ENCODE results near the gene LMF1. TPM values are rescaled to one million over a fixed set of nuclear protein-coding genes. Genes with fewer than 3 reads are reported as not detected.

The LMF1 gene
- total RNA-seq, 2 donors from 2014 or later: 11.9 to 12.0 TPM

DNA sequence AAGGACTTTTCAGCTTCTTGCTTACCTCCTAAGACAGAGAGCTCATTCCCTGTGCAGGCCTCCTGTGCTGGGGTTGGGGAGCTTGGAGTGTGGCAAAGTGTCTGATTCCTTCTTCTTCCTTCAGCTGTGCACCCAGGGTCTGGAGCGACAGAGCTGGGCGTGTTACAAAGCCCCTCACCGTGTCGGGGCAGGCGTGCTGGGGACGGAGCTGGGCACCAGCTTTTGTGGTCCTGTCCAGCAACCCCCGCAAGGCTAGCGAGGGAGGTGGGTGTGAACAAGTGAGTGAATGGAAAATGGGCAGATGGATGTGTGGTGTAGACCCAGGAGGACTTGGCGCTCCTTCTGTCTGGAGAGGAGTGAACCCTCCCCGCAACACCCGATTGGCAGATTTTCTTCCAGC, 34.5 kb upstream of the LMF1 start:
- DNase-seq: no peak
- no peak for ATAC-seq
- intact Hi-C loops (cut with DNase I): no loop called here

DNA sequence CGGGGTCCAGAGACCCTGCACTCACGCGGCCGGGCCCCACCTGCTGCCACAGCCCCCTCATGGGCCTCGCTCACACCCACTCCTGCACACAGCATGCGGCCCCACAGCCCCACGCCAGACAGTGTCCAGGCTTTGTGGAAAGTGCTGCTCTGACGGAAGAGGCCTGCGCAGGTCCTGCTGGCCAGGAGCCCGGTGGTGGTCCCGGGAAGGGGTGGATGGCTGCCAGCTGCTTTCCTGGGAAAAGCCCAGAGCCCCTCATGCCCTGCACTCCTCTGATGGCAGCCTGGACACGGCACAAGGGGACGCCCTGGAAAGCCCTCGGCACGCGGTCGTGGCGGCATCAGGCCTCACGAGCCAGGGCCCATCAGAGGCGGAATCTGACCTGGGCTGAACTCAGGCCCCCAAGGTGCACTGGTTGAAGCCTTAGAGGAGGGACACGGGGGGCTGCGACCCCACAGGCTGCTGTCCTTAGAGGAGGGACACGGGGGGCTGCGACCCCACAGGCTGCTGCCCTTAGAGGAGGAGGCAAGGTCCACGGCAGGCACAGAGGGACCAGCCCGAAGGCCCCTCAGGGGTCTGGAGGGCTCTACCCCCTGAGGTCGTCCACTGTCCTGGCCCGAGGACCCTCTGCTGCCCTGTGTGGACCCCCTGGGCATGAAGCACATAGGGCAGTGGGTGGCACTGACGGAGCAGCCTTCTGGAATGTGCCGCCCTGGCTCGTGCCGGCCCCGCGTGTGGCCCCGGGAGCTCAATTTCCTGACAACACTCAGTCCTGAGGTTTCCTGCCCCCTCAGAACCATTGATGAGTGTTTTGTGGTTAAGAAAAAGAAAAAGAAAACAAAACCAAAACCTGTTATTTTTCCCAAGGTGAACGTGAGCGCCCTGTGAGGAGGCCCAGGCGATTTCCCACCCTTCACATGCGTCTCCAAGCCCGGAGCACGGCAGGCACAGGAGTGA, 32.9 kb upstream of the LMF1 start:
- ATAC-seq (no peak), DNase-seq (no peak)
- intact Hi-C loops (cut with DNase I): no loop called here

GRCh38 chr16:1002399-1003166, 31.8 kb upstream of the LMF1 start:
- ATAC-seq (peak in 1 of 2 donors; percentile 28), DNase-seq (no peak)
- intact Hi-C loops (cut with DNase I): no loop called here

DNA sequence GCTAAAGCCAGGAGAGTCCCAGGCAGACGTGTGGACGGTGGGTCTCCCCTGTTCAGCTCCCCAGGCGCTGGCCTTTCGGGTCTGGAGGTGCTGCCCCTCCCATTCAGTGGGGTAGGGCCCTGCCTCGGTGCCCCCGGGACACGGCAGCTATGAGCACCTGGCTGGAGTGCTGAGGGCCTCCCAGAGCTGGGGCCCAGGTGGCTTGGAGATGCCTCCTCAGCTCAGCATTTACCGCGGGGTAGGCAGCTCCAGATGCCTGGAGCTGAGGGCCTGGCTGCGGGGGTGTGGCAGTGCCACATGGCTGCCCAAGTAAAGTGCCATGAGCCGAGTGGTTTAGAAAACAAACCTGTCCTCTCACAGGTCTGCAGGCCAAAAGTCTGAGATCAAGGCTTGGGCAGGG, 30.3 kb upstream of the LMF1 start:
- no peak for ATAC-seq
- intact Hi-C loops (cut with DNase I): no loop called here
- no peak for DNase-seq

- DNase-seq (no peak), ATAC-seq (no peak)
- intact Hi-C loops (cut with DNase I): no loop called here
These were observed 29.8 kb upstream of the LMF1 start for GRCh38 chr16:1000608-1001007.

DNA sequence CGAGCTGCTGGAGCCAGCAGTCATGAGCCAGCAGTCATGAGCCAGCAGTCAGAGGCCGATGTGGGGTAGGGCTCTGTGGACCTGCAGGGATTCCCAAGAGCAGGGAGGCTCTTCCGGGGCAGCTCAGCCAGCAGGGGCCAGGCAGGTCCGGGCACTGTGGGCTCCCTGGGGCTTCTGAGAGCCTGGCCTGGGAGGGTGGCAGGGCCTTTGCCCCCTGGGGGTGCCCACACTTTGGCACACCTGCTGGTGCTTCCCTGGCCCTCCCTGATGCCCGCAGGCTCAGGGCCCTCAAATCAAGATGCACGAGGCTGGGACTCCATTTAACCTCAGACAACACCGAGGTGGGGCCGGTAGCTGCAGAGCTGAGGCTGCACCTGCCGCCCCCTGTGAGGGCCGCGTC, 28.9 kb upstream of the LMF1 start:
- ATAC-seq: no peak
- no peak for DNase-seq
- intact Hi-C loops (cut with DNase I): no loop called here

DNA sequence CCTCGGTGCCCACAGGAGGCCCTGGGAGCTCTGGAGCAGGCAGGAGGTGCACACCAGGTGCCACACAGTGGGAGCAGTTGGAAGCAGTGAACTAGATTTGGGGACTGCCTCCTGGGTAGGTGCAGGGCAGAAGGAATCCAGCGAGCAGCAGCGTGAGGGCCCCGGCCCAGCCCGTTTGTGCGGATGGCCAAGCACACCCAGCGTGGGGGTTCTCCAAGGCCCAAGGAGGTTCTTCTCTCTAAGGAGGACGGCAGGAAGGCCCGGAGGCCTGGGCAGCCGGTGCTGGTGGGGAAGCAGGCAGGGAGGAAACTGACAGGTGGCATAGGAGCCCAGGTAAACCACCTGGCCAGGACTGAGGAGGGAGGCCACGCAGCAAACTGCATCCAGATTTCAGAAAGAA, 27.8 kb upstream of the LMF1 start:
- intact Hi-C loops (cut with DNase I): no loop called here
- no peak for DNase-seq
- ATAC-seq: no peak

GRCh38 chr16:998211-998610, 27.4 kb upstream of the LMF1 start:
- intact Hi-C loops (cut with DNase I): no loop called here
- DNase-seq: no peak
- no peak for ATAC-seq

DNA sequence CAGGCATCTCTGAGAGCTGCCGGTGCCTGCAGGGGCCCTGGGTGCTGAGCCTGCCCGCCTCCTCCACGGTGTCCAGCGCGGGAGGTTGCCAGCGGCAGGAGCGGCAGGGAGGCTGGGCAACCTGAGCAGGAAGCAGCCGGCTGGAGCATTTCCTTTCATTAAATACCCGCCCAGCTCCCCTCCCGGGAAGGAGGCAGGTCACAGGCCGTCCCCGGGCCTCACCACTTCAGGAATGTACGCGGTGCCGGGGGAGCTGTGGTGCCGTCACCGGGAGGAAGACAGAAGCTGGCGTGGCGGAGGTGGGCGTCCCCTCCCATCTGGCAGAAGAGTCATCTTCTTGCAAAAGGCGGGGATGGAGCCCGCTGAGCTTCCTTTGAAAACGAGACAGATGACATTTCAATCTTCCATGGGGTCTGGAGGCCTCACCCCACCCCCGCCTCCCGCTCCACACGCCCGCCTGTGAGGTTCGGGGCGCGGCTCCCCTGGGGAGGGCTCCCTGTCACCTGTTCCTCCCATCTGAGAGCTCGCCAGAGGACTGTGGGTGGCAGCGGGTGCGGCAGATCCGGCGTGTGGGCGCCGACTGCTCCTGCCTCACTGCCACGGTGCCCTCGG, 26.8 kb upstream of the LMF1 start:
- ATAC-seq (peak; percentile 53 to 65), DNase-seq (peak; percentile 54)
- intact Hi-C loops (cut with DNase I): no loop called here

DNA sequence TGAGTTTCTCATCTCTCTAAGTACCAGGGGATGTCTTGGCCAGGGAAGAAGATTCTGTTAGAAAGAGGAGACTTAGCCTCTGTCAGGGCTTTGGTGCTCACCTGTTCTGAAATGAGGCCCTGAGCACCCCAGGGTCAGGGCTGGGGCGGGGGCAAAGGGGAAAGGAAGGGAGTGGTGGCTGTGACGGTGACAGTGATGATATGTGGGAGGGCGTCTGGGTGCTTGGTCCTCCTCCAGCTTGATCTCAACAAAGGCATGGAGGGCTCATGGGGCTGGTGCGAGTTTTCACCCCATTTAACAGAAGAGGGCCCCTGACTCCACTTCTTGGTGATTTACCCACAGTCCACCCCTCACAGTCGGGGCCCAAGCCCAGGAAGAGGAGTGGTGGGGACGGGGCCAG, 25.9 kb upstream of the LMF1 start:
- ATAC-seq (no peak), DNase-seq (no peak)
- intact Hi-C loops (cut with DNase I): no loop called here

DNA sequence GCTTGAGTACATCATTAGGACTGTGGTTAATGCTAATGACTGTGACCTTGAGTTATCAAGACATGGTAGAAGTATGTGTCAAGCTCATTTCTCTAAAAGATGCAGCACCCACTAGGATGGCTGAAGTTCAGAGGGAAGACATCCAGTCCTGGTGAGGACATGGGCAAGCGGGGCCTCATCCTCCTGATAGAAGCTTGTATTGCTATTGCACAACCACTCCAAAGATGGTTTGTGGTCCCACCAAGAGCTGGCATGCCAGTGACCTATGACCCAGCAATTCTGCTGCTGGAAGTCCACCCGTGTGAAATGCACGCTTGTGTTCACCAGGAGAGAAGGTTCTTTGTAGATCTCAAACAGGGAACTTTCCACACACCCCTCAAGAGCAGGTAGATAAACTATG, 25.0 kb upstream of the LMF1 start:
- intact Hi-C loops (cut with DNase I): no loop called here

GRCh38 chr16:995087-995486, 24.3 kb upstream of the LMF1 start:
- ATAC-seq: no peak
- intact Hi-C loops (cut with DNase I): no loop called here
- no peak for DNase-seq

More for the DNA sequence above, 25.0 kb upstream of the LMF1 start:
- ATAC-seq (no peak), DNase-seq (no peak)

DNA sequence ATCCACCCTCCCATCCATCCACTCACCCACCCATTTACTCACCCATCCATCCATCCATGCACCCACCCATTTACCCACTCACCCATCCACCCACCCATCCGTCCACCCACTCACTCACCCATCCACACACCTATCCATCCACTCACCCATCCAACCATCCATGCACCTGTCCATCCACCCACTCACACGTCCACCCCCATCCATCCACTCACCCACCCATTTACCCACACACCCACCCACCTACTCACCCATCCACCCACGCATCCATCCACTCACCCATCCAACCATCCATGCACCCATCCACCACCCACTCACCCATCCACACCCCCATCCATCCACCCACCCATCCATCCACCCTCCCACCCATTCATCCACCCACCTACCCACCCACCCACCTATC, 22.9 kb upstream of the LMF1 start:
- ATAC-seq: no peak
- intact Hi-C loops (cut with DNase I): no loop called here

DNA sequence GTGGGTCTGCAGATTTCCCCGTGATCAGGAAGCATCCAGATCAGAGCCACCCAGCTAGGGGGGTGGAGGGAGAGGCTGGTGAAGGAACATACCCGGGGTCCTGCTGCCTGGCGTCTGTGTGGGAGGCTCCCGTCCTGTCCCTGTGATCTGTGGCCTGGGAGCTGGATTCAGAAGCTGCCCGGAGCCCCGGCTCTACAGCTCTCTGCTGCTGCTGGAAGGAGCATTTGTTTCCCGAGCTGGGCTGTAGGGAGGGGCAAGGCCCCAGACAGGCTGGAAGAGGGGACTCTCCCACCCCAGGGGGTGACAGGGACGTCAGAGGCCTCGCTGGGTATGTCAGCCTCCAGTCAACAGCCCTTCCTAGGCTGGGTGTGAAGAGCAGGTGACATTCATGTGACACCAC, 21.0 kb upstream of the LMF1 start:
- intact Hi-C loops (cut with DNase I): no loop called here
- DNase-seq (no peak), ATAC-seq (no peak)

More for the DNA sequence above, 22.9 kb upstream of the LMF1 start:
- DNase-seq: no peak

- DNase-seq (no peak), ATAC-seq (no peak)
These were observed 20.6 kb upstream of the LMF1 start for GRCh38 chr16:991345-991744.

GRCh38 chr16:990516-991291, 19.9 kb upstream of the LMF1 start:
- intact Hi-C loops (cut with DNase I): no loop called here
- ATAC-seq (no peak), DNase-seq (no peak)

More at GRCh38 chr16:991345-991744, 20.6 kb upstream of the LMF1 start:
- intact Hi-C loops (cut with DNase I): no loop called here

DNA sequence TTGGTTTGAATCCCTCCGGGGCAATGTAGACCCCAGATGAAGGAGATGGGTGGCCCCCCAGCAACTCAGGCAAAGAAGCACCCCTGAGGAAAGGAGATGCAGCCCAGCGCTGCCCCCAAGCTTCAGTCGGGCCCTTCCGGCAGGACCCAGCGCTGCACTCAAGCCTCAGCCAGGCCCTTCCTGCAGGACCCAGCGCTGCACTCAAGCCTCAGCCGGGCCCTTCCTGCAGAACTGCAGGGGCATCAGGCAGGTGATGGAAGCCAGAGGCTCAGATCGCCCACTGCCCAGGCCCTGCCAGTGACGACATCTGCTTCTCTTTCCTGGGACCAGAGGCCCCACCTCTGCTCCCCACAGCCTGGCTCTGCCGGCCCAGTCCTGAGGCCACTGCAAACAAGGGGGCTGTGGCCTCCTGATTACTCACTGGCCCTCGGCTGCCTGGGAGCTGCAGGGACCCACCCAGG, 18.6 kb upstream of the LMF1 start:
- intact Hi-C loops (cut with DNase I): no loop called here
- DNase-seq: no peak
- ATAC-seq: no peak

- intact Hi-C loops (cut with DNase I): no loop called here
- ATAC-seq (peak; percentile 13 to 32), DNase-seq (no peak)
These were observed 17.9 kb upstream of the LMF1 start for GRCh38 chr16:988471-989353.

All from left cardiac atrium (tissue), 4 donors.